ENCODE measurements around the gene ILDR2. TPM values are rescaled to one million over a fixed set of nuclear protein-coding genes. Genes with fewer than 3 reads are reported as not detected.

Gene ILDR2
- total and polyA plus RNA-seq, 9 of the 15 experiments (the other 6 are each of a cell fraction or from before 2014, with no cell fraction given) = 0.03 to 0.31 (median 0.18) TPM; not detected in 2

DNA sequence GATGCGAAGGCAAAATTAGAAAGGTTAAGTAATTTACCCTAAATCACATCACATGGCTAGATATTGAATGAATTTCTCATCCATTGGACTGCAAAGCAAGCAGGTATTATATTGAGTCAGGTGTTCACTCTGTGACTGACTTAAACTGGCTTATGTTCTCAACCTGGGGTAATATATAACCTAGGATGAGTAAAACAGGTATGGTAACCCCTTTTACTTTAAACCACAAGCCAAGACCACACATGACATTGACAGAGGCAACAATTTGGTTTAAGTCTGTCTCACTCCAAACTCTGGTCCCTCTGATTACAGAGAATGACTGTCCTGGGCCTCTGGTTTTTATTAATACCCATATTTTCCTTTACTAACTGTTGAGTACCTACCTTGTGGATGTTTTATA, 47.0 kb upstream of the ILDR2 start:
- TF ChIP-seq MAFG (tag; conservative IDR thresholded peaks at IDR 0.05) (no peak), ZNF354B (CRISPR knock-in tag; IDR thresholded peaks at IDR 0.05) (no peak), CTBP1 (IDR thresholded peaks at IDR 0.05; ENCODE audit: borderline replicate concordance) (no peak), HNRNPK (IDR thresholded peaks at IDR 0.05; ENCODE audit: low read depth, low read length, poor library complexity, severe bottlenecking) (no peak), NFXL1 (CRISPR knock-in tag; IDR thresholded peaks at IDR 0.05) (no peak), SP2 (IDR thresholded peaks at IDR 0.05; ENCODE audit: extremely low read depth, low read depth, low read length, poor library complexity, severe bottlenecking) (no peak), ZNF717 (CRISPR knock-in tag; IDR thresholded peaks at IDR 0.05) (no peak), PCBP2 (IDR thresholded peaks at IDR 0.05; ENCODE audit: low read depth, low read length, poor library complexity, severe bottlenecking) (no peak)
- TF ChIP-seq, protein P1, sequence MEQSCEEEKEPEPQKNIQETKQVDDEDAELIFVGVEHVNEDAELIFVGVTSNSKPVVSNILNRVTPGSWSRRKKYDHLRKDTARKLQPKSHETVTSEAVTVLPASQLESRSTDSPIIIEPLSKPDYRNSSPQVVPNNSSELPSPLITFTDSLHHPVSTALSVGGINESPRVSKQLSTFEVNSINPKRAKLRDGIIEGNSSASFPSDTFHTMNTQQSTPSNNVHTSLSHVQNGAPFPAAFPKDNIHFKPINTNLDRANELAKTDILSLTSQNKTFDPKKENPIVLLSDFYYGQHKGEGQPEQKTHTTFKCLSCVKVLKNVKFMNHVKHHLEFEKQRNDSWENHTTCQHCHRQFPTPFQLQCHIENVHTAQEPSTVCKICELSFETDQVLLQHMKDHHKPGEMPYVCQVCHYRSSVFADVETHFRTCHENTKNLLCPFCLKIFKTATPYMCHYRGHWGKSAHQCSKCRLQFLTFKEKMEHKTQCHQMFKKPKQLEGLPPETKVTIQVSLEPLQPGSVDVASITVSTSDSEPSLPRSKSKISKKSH (CRISPR knock-in tag; IDR thresholded peaks at IDR 0.05) = no peak
- TF ChIP-seq, protein P2, sequence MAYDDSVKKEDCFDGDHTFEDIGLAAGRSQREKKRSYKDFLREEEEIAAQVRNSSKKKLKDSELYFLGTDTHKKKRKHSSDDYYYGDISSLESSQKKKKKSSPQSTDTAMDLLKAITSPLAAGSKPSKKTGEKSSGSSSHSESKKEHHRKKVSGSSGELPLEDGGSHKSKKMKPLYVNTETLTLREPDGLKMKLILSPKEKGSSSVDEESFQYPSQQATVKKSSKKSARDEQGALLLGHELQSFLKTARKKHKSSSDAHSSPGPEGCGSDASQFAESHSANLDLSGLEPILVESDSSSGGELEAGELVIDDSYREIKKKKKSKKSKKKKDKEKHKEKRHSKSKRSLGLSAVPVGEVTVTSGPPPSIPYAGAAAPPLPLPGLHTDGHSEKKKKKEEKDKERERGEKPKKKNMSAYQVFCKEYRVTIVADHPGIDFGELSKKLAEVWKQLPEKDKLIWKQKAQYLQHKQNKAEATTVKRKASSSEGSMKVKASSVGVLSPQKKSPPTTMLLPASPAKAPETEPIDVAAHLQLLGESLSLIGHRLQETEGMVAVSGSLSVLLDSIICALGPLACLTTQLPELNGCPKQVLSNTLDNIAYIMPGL (CRISPR knock-in tag; IDR thresholded peaks at IDR 0.05) = no peak
- TF ChIP-seq, protein P3, sequence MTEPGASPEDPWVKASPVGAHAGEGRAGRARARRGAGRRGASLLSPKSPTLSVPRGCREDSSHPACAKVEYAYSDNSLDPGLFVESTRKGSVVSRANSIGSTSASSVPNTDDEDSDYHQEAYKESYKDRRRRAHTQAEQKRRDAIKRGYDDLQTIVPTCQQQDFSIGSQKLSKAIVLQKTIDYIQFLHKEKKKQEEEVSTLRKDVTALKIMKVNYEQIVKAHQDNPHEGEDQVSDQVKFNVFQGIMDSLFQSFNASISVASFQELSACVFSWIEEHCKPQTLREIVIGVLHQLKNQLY (CRISPR knock-in tag; conservative IDR thresholded peaks at IDR 0.05) = no peak
- no peaks in the 10 kb centered on the region for H3K9me1 ChIP-seq (ENCODE audit: control insufficient read depth, insufficient read depth, low read length)
- H3K27me3 ChIP-seq (ENCODE audit: control insufficient read depth in 2 of 2, insufficient read depth in 2 of 2, low read length in 2 of 2) = no peaks in the 10 kb centered on the region; a peak in 1 of 5 replicates
- H3K4me1 ChIP-seq (replicated peaks in 1 of 2; ENCODE audit: control insufficient read depth in 2 of 2, insufficient read depth in 2 of 2, low read length in 2 of 2) = no peaks in the 10 kb centered on the region
- no peaks in the 10 kb centered on the region for H3K79me2 ChIP-seq (ENCODE audit: control insufficient read depth, insufficient read depth, low read length)
- DNase-seq (ENCODE audit: extremely low read depth in 1 of 4, low spot score in 3 of 4) (no peak), FAIRE-seq (no peak), ATAC-seq (no peak)
- no peaks in the 10 kb centered on the region for H3K36me3 ChIP-seq (ENCODE audit: control insufficient read depth, insufficient read depth, low read length)
- H3K4me2 ChIP-seq (ENCODE audit: insufficient read depth, low read length) = no peak overlapping the region
- H3K9ac ChIP-seq (ENCODE audit: insufficient read depth in 1 of 2, low read depth in 2 of 2, low read length in 2 of 2) = no peak overlapping the region
- intact Hi-C loops (cut with micrococcal nuclease) = no loop called here
- in situ Hi-C loops (cut with MboI) = no loop called here
- 4% methylated on average over 1 of the region's 1 CpG for WGBS (ENCODE audit: insufficient coverage, low coverage, missing lambda C conversion rate)
- H2AFZ ChIP-seq (ENCODE audit: low read depth, low read length) = no peak overlapping the region
- H3K4me3 ChIP-seq = no peak overlapping the region
- H4K20me1 ChIP-seq (replicated peaks; ENCODE audit: control insufficient read depth, insufficient read depth, low read length) = no peaks in the 10 kb centered on the region
- BruUV-seq (replicated peaks) = no TSS peak
- ChIA-PET CTCF (ENCODE audit: low intra/inter-chr PET ratio) (no interaction called here), POLR2A (interaction anchor here (0.7 kb wide), 1 partner anchor 31 kb away, joined by 4 read pairs; no protein-coding TSS in a partner anchor)
- no peak overlapping the region for H3K27ac ChIP-seq (ENCODE audit: extremely low read depth, low read depth, low read length)
- no peaks in the 10 kb centered on the region for H3K9me3 ChIP-seq (replicated peaks; ENCODE audit: control insufficient read depth, insufficient read depth, low read depth, low read length)

Data from K562 (cell line).